WTC11 (cell line): ENCODE results near the gene CLDN6. TPM values are rescaled to one million over a fixed set of nuclear protein-coding genes. Genes with fewer than 3 reads are reported as not detected.

Source experiments
- ATAC-seq: fragments of 200-7000 bp; cut with Tn5 transposase; 2 replicates; pipeline ENCODE4 v1.10.0; 2021; ENCODE audit warnings: mild to moderate bottlenecking, moderate library complexity
- CTCF ChIA-PET: fragments of 300-600 bp; sonication (Branson Sonifier 250); formaldehyde crosslinking; loops from one replicate; lab custom pipeline; 2021; ENCODE audit warnings: antibody characterized with exemption; lab: Charles Lee
- POLR2A ChIA-PET: fragments of 350-600 bp; sonication (Branson Sonifier 250); formaldehyde crosslinking; loops from one replicate; lab custom pipeline; 2021; ENCODE audit warnings: antibody characterized with exemption; lab: Charles Lee
- DNase-seq: peaks from one replicate; pipeline ENCODE4 v3.0.0; 2021; ENCODE audit warnings: low spot score
- H3K27ac Mint-ChIP-seq: 2 replicates; pipeline ENCODE4 v1.8.0; 2021; ENCODE audit warnings: mixed read lengths
- H3K27me3 Mint-ChIP-seq: 2 replicates; pipeline ENCODE4 v1.8.0; 2021; ENCODE audit warnings: low read depth, mild to moderate bottlenecking, moderate library complexity, mixed read lengths
- H3K36me3 Mint-ChIP-seq: 2 replicates; pipeline ENCODE4 v1.8.0; 2021; ENCODE audit warnings: mixed read lengths
- H3K4me1 Mint-ChIP-seq: 2 replicates; pipeline ENCODE4 v1.8.0; 2022; ENCODE audit warnings: mixed read lengths
- H3K4me3 Mint-ChIP-seq: 2 replicates; pipeline ENCODE4 v1.8.0; 2021; ENCODE audit warnings: mild to moderate bottlenecking, moderate library complexity, mixed read lengths
- H3K9me3 Mint-ChIP-seq: 2 replicates; pipeline ENCODE4 v1.8.0; 2021; ENCODE audit warnings: mixed read lengths
- CREB1 ChIP-seq: sonication (generic); formaldehyde crosslinking; IDR thresholded peaks from 2 replicates; pipeline ENCODE4 v1.8.0; 2023; ENCODE audit warnings: mild to moderate bottlenecking, missing genetic modification reagents
- CTCF ChIP-seq: fragments of 200-600 bp; IDR thresholded peaks from 2 replicates; pipeline ENCODE4 v1.8.0; 2022; ENCODE audit warnings: antibody characterized with exemption
- ELF4 ChIP-seq: sonication (generic); formaldehyde crosslinking; IDR thresholded peaks from 2 replicates; pipeline ENCODE4 v1.8.1; 2022; ENCODE audit warnings: low read depth, mild to moderate bottlenecking, moderate library complexity, missing genetic modification reagents
- EMX1 ChIP-seq: fragments of 250-450 bp; sonication (Bioruptor Pico); IDR thresholded peaks from 2 replicates; pipeline ENCODE4 v1.8.0; 2021; ENCODE audit warnings: mild to moderate bottlenecking
- FOXP4 ChIP-seq: sonication (generic); formaldehyde crosslinking; IDR thresholded peaks from 2 replicates; pipeline ENCODE4 v1.8.0; 2022; ENCODE audit warnings: mild to moderate bottlenecking, missing genetic modification reagents
- GABPB1 ChIP-seq: sonication (generic); formaldehyde crosslinking; IDR thresholded peaks from 2 replicates; pipeline ENCODE4 v1.8.1; 2023; ENCODE audit warnings: mild to moderate bottlenecking, missing genetic modification reagents
- MAX ChIP-seq: sonication (generic); formaldehyde crosslinking; IDR thresholded peaks from 2 replicates; pipeline ENCODE4 v1.8.0; 2022; ENCODE audit warnings: mild to moderate bottlenecking, missing genetic modification reagents
- NR2C2 ChIP-seq: sonication (generic); formaldehyde crosslinking; IDR thresholded peaks from 2 replicates; pipeline ENCODE4 v1.8.0; 2022; ENCODE audit warnings: mild to moderate bottlenecking, missing genetic modification reagents
- PREB ChIP-seq: sonication (generic); formaldehyde crosslinking; IDR thresholded peaks from 2 replicates; pipeline ENCODE4 v1.8.1; 2022; ENCODE audit warnings: mild to moderate bottlenecking, missing genetic modification reagents, moderate library complexity, borderline replicate concordance
- USF1 ChIP-seq: sonication (generic); formaldehyde crosslinking; IDR thresholded peaks from 2 replicates; pipeline ENCODE4 v1.8.0; 2022; ENCODE audit warnings: mild to moderate bottlenecking, missing genetic modification reagents
- ZBTB43 ChIP-seq: sonication (generic); formaldehyde crosslinking; IDR thresholded peaks from 2 replicates; pipeline ENCODE4 v1.8.1; 2023; ENCODE audit warnings: mild to moderate bottlenecking, missing genetic modification reagents
- ZNF138 ChIP-seq: sonication (generic); formaldehyde crosslinking; conservative IDR thresholded peaks from 2 replicates; pipeline ENCODE4 v1.8.1; 2022; ENCODE audit warnings: mild to moderate bottlenecking, moderate library complexity, missing genetic modification reagents
- ZNF219 ChIP-seq: sonication (generic); formaldehyde crosslinking; IDR thresholded peaks from 2 replicates; pipeline ENCODE4 v1.8.0; 2023; ENCODE audit warnings: missing genetic modification reagents, mild to moderate bottlenecking, borderline replicate concordance
- ZNF232 ChIP-seq: sonication (generic); formaldehyde crosslinking; IDR thresholded peaks from 2 replicates; pipeline ENCODE4 v1.8.0; 2022; ENCODE audit warnings: mild to moderate bottlenecking, missing genetic modification reagents
- ZNF396 ChIP-seq: fragments of 250-450 bp; sonication (Bioruptor Pico); IDR thresholded peaks from 2 replicates; pipeline ENCODE4 v1.8.0; 2021; ENCODE audit warnings: mild to moderate bottlenecking, moderate library complexity, borderline replicate concordance
- ZNF512 ChIP-seq: sonication (generic); formaldehyde crosslinking; IDR thresholded peaks from 2 replicates; pipeline ENCODE4 v1.8.1; 2022; ENCODE audit warnings: missing genetic modification reagents, borderline replicate concordance
- ZSCAN18 ChIP-seq: fragments of 250-450 bp; sonication (Bioruptor Pico); IDR thresholded peaks from 2 replicates; pipeline ENCODE4 v2.1.2; 2022; ENCODE audit warnings: mild to moderate bottlenecking, moderate library complexity
- total RNA-seq: library from RNA; stranded (reverse); gene quantifications from 3 replicates; pipeline ENCODE4 v1.2.3, GENCODE V29; 2021

The CLDN6 gene
- total RNA-seq, 1 experiment from 2014 or later = 746 TPM

- TF ChIP-seq FOXP4 (CRISPR knock-in tag) (no peak), PREB (CRISPR knock-in tag) (no peak), ZNF219 (CRISPR knock-in tag) (no peak), ELF4 (CRISPR knock-in tag) (no peak), USF1 (CRISPR knock-in tag) (no peak), MAX (CRISPR knock-in tag) (no peak), CREB1 (CRISPR knock-in tag) (no peak)
- TF ChIP-seq, all 79 proteins: peak for 0
Observed at GRCh38 chr16:3044708-3045107, 26.7 kb upstream of the CLDN6 start (continued).

- ChIA-PET POLR2A (interaction anchor here (0.6 kb wide), 1 partner anchor 240 kb away, joined by 6 read pairs; no protein-coding TSS in a partner anchor), CTCF (interaction anchor here (0.6 to 11.1 kb wide), 7 partner anchors 11 to 108 kb away, joined by 3 to 152 read pairs (median 4); partner anchors contain the start of gene ZSCAN10)
- Mint-ChIP-seq H3K27me3 (peaks cover 9% of the 10 kb centered on the region), H3K9me3 (no peaks in the 10 kb centered on the region), H3K36me3 (no peaks in the 10 kb centered on the region), H3K27ac (no peak overlapping the region), H3K4me1 (peaks cover 21% of the 10 kb centered on the region), H3K4me3 (no peak overlapping the region)
- DNase-seq (no peak), ATAC-seq (no peak)
- TF ChIP-seq ZSCAN18 (CRISPR knock-in tag) (no peak), GABPB1 (CRISPR knock-in tag) (peak; percentile 79), EMX1 (CRISPR knock-in tag) (no peak), ZBTB43 (CRISPR knock-in tag) (no peak), NR2C2 (no peak), ZNF512 (CRISPR knock-in tag) (no peak), ZNF232 (CRISPR knock-in tag) (no peak)
- TF ChIP-seq, all 79 proteins: peak for 1
Observed at GRCh38 chr16:3042376-3042775, 24.4 kb upstream of the CLDN6 start.

GRCh38 chr16:3038896-3039295 lies 20.9 kb upstream of the CLDN6 start:
- ChIA-PET POLR2A (interaction anchor here (0.7 to 1.6 kb wide), 5 partner anchors 9 to 64 kb away, joined by 4 to 6 read pairs (median 4); no protein-coding TSS in a partner anchor), CTCF (interaction anchor here (0.6 to 11.1 kb wide), 10 partner anchors 8 to 123 kb away, joined by 3 to 152 read pairs (median 4); partner anchors contain the start of gene TNFRSF12A)
- no peak overlapping the region for H3K4me3 Mint-ChIP-seq
- no peaks in the 10 kb centered on the region for H3K9me3 Mint-ChIP-seq
- H3K4me1 Mint-ChIP-seq = peaks cover 23% of the 10 kb centered on the region
- no peak for ATAC-seq
- TF ChIP-seq ZNF396 (CRISPR knock-in tag) (no peak), ZNF138 (no peak), FOXP4 (CRISPR knock-in tag) (no peak), CTCF (no peak)
- no peak for DNase-seq
- no peaks in the 10 kb centered on the region for H3K36me3 Mint-ChIP-seq
- H3K27ac Mint-ChIP-seq = no peak overlapping the region
- H3K27me3 Mint-ChIP-seq = peaks cover 3% of the 10 kb centered on the region; the same call in 1 of the 2 replicates
